ENCODE results near the gene PCARE.

The PCARE gene

GRCh38 chr2:29061616-29062015 lies 12.7 kb downstream of the PCARE start:
- no peaks in the 10 kb centered on the region for H3K9me3 ChIP-seq (replicated peaks in 1 of 11)
- H3K27ac ChIP-seq = no peak overlapping the region
- no peaks in the 10 kb centered on the region for H3K27me3 ChIP-seq
- no peak overlapping the region for H3K9ac ChIP-seq
- no peak overlapping the region for H3K4me3 ChIP-seq
- no peak for TF ChIP-seq Cebpa-rat (IDR thresholded peaks at IDR 0.05)
- H3K4me1 ChIP-seq = peaks cover 0 to 33% (median 0%) of the 10 kb centered on the region in 10 experiments; a peak in 6 of 20 replicates
- H3K4me2 ChIP-seq = peak overlapping the region in 4 of 11 experiments; percentile 35 to 67 (median 50); a peak in 7 of 22 replicates
- no peaks in the 10 kb centered on the region for H3K36me3 ChIP-seq
- H4K20me1 ChIP-seq = no peaks in the 10 kb centered on the region

- no peak overlapping the region for H3K4me3 ChIP-seq
- no peak for TF ChIP-seq Cebpa-rat (IDR thresholded peaks at IDR 0.05)
- no peaks in the 10 kb centered on the region for H3K36me3 ChIP-seq
- no peak overlapping the region for H3K9ac ChIP-seq
- no peaks in the 10 kb centered on the region for H3K9me3 ChIP-seq (replicated peaks in 1 of 11)
- peak overlapping the region in 3 of 11 experiments; percentile 48 to 67 (median 52); a peak in 6 of 22 replicates for H3K4me2 ChIP-seq
- no peaks in the 10 kb centered on the region for H4K20me1 ChIP-seq
- H3K27ac ChIP-seq = no peak overlapping the region
- H3K27me3 ChIP-seq = no peaks in the 10 kb centered on the region
- H3K4me1 ChIP-seq = peaks cover 0 to 29% (median 0%) of the 10 kb centered on the region in 10 experiments; a peak in 7 of 20 replicates
Measured at GRCh38 chr2:29061176-29061575, 13.1 kb downstream of the PCARE start.

GRCh38 chr2:29060441-29060840 lies 13.9 kb downstream of the PCARE start:
- Histone ChIP-seq H3K4me3 (no peak overlapping the region), H4K20me1 (no peaks in the 10 kb centered on the region), H3K27ac (no peak overlapping the region), H3K36me3 (no peaks in the 10 kb centered on the region), H3K27me3 (no peaks in the 10 kb centered on the region), H3K4me1 (peaks cover 0 to 27% (median 0%) of the 10 kb centered on the region in 10 experiments; a peak in 6 of 20 replicates), H3K9me3 (replicated peaks in 1 of 11) (no peaks in the 10 kb centered on the region), H3K9ac (no peak overlapping the region), H3K4me2 (peak overlapping the region in 1 of 11 experiments; percentile 52; a peak in 2 of 22 replicates)
- TF ChIP-seq Cebpa-rat (IDR thresholded peaks at IDR 0.05) = no peak

- Histone ChIP-seq H3K27me3 (no peaks in the 10 kb centered on the region), H3K4me2 (peak overlapping the region in 2 of 11 experiments; percentile 31 to 52; a peak in 4 of 22 replicates), H3K4me3 (no peak overlapping the region), H3K36me3 (no peaks in the 10 kb centered on the region), H3K9me3 (replicated peaks in 1 of 11) (no peaks in the 10 kb centered on the region), H4K20me1 (no peaks in the 10 kb centered on the region), H3K4me1 (peaks cover 0 to 27% (median 0%) of the 10 kb centered on the region in 10 experiments; a peak in 6 of 20 replicates), H3K27ac (no peak overlapping the region), H3K9ac (no peak overlapping the region)
- TF ChIP-seq Cebpa-rat (IDR thresholded peaks at IDR 0.05) = no peak
Measured at GRCh38 chr2:29059624-29060023, 14.7 kb downstream of the PCARE start.

- Histone ChIP-seq H3K36me3 (no peaks in the 10 kb centered on the region), H3K4me1 (peaks cover 0 to 33% (median 4%) of the 10 kb centered on the region in 10 experiments; a peak in 8 of 20 replicates), H3K4me3 (no peak overlapping the region), H4K20me1 (no peaks in the 10 kb centered on the region; a peak in 1 of 22 replicates), H3K9me3 (replicated peaks in 1 of 11) (no peaks in the 10 kb centered on the region), H3K27ac (no peak overlapping the region), H3K9ac (no peak overlapping the region), H3K4me2 (no peak overlapping the region; a peak in 1 of 22 replicates), H3K27me3 (no peaks in the 10 kb centered on the region)
- TF ChIP-seq Cebpa-rat (IDR thresholded peaks at IDR 0.05) = no peak
Measured at GRCh38 chr2:29057006-29057405, 17.3 kb downstream of the PCARE start.

- H3K27me3 ChIP-seq = no peaks in the 10 kb centered on the region
- H3K27ac ChIP-seq = no peak overlapping the region
- no peak overlapping the region for H3K9ac ChIP-seq
- no peak overlapping the region; a peak in 2 of 22 replicates for H3K4me2 ChIP-seq
- H3K9me3 ChIP-seq (replicated peaks in 1 of 11) = no peaks in the 10 kb centered on the region
- no peaks in the 10 kb centered on the region; a peak in 1 of 22 replicates for H4K20me1 ChIP-seq
- H3K4me3 ChIP-seq = no peak overlapping the region
- TF ChIP-seq Cebpa-rat (IDR thresholded peaks at IDR 0.05) = no peak
- peaks cover 0 to 28% (median 2%) of the 10 kb centered on the region in 10 experiments; a peak in 7 of 20 replicates for H3K4me1 ChIP-seq
- no peaks in the 10 kb centered on the region for H3K36me3 ChIP-seq
Measured at GRCh38 chr2:29056452-29056851, 17.9 kb downstream of the PCARE start.

GRCh38 chr2:29055601-29056000 lies 18.7 kb downstream of the PCARE start:
- Histone ChIP-seq H3K9me3 (replicated peaks in 1 of 11) (no peaks in the 10 kb centered on the region), H3K36me3 (no peaks in the 10 kb centered on the region), H3K9ac (no peak overlapping the region), H4K20me1 (no peaks in the 10 kb centered on the region; a peak in 1 of 22 replicates), H3K4me3 (no peak overlapping the region), H3K27me3 (no peaks in the 10 kb centered on the region), H3K4me2 (no peak overlapping the region), H3K27ac (no peak overlapping the region), H3K4me1 (peaks cover 3 to 25% (median 7%) of the 10 kb centered on the region in 10 experiments; a peak in 15 of 20 replicates)
- TF ChIP-seq Cebpa-rat (IDR thresholded peaks at IDR 0.05) = no peak

GRCh38 chr2:29054430-29054829 lies 19.9 kb downstream of the PCARE start:
- Histone ChIP-seq H3K9ac (no peak overlapping the region), H3K4me2 (no peak overlapping the region), H3K4me3 (no peak overlapping the region), H3K27me3 (no peaks in the 10 kb centered on the region), H4K20me1 (no peaks in the 10 kb centered on the region; a peak in 1 of 22 replicates), H3K9me3 (replicated peaks in 1 of 11) (no peaks in the 10 kb centered on the region), H3K27ac (no peak overlapping the region), H3K36me3 (no peaks in the 10 kb centered on the region), H3K4me1 (peaks cover 5 to 13% (median 9%) of the 10 kb centered on the region in 10 experiments; a peak in 15 of 20 replicates)
- no peak for TF ChIP-seq Cebpa-rat (IDR thresholded peaks at IDR 0.05)

- TF ChIP-seq Cebpa-rat (IDR thresholded peaks at IDR 0.05) = no peak
- no peak overlapping the region for H3K27ac ChIP-seq
Measured at GRCh38 chr2:29053670-29054400, 20.5 kb downstream of the PCARE start.

More at GRCh38 chr2:29053670-29054400, 20.5 kb downstream of the PCARE start:
- peaks cover 5 to 13% (median 8%) of the 10 kb centered on the region in 10 experiments; a peak in 15 of 20 replicates for H3K4me1 ChIP-seq
- no peaks in the 10 kb centered on the region for H3K27me3 ChIP-seq
- no peaks in the 10 kb centered on the region for H3K9me3 ChIP-seq (replicated peaks in 1 of 11)
- H3K36me3 ChIP-seq = no peaks in the 10 kb centered on the region
- no peak overlapping the region for H3K4me3 ChIP-seq
- H3K9ac ChIP-seq = no peak overlapping the region
- H4K20me1 ChIP-seq = no peaks in the 10 kb centered on the region; a peak in 1 of 22 replicates
- H3K4me2 ChIP-seq = peak overlapping the region in 4 of 11 experiments; percentile 4 to 40 (median 23); a peak in 5 of 22 replicates
